ENCODE results near the gene LANCL2. TPM values are rescaled to one million over a fixed set of nuclear protein-coding genes. Genes with fewer than 3 reads are reported as not detected.

The LANCL2 gene
- total and polyA plus RNA-seq, 10 donors, result 4.7 to 13.5 (median 9.6) TPM

DNA sequence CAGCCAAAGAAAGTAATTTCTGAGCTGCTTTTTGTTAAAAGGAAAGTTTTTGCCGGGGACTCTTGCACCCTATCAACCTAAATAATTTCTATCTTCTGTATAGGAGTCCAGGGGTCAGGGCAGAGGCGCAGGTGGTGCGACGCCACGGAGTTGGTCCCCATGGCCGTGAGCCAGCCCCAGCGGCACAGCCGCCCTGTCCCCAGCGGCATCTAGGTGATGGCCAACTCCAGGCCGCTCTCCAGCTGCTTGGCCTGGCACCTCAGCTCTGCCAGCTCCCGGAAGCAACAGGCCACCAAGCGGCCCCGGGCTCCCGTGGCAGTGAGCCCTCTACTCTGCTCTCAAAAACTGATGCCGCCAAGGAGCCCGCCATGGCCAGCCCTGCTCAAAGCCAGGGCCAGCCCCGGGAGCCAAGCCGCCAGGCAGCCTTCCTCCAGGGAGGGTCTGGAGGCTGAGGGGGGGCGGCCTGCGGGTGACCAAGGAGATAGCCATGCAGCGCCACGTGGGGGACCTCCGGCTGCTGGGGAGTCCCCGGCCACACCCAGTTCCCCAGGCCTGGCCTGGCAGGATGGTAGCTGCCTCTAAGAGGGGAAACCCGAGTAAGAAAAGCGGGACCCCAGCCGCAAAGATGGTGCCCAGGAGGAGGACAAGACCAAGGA is 22.8 kb upstream of the LANCL2 start:
- no peak for DNase-seq
- Histone ChIP-seq H3K36me3 (no peaks in the 10 kb centered on the region), H3K4me1 (no peaks in the 10 kb centered on the region), H3K4me3 (no peak overlapping the region), H3K27me3 (replicated peaks in 1 of 7) (peaks cover 0 to 20% (median 6%) of the 10 kb centered on the region in 7 donors), H3K27ac (no peak overlapping the region), H3K9me3 (peaks cover 0 to 19% (median 0%) of the 10 kb centered on the region in 8 donors)
- WGBS, 5 donors, result 93 to 98% (median 94%) methylated on average over 15 to 27 of the region's 27 CpGs
- no peak for TF ChIP-seq POLR2AphosphoS5 (IDR thresholded peaks at IDR 0.05)
- TF ChIP-seq, protein P1, sequence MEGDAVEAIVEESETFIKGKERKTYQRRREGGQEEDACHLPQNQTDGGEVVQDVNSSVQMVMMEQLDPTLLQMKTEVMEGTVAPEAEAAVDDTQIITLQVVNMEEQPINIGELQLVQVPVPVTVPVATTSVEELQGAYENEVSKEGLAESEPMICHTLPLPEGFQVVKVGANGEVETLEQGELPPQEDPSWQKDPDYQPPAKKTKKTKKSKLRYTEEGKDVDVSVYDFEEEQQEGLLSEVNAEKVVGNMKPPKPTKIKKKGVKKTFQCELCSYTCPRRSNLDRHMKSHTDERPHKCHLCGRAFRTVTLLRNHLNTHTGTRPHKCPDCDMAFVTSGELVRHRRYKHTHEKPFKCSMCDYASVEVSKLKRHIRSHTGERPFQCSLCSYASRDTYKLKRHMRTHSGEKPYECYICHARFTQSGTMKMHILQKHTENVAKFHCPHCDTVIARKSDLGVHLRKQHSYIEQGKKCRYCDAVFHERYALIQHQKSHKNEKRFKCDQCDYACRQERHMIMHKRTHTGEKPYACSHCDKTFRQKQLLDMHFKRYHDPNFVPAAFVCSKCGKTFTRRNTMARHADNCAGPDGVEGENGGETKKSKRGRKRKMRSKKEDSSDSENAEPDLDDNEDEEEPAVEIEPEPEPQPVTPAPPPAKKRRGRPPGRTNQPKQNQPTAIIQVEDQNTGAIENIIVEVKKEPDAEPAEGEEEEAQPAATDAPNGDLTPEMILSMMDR (IDR thresholded peaks at IDR 0.05 in 8 of 11, conservative IDR thresholded peaks at IDR 0.05 in 3 of 11), result no peak
- no peak for TF ChIP-seq POLR2A (IDR thresholded peaks at IDR 0.05)
- intact Hi-C loops (cut with DNase I; ENCODE audit: low total_unique reads), result no loop called here

DNA sequence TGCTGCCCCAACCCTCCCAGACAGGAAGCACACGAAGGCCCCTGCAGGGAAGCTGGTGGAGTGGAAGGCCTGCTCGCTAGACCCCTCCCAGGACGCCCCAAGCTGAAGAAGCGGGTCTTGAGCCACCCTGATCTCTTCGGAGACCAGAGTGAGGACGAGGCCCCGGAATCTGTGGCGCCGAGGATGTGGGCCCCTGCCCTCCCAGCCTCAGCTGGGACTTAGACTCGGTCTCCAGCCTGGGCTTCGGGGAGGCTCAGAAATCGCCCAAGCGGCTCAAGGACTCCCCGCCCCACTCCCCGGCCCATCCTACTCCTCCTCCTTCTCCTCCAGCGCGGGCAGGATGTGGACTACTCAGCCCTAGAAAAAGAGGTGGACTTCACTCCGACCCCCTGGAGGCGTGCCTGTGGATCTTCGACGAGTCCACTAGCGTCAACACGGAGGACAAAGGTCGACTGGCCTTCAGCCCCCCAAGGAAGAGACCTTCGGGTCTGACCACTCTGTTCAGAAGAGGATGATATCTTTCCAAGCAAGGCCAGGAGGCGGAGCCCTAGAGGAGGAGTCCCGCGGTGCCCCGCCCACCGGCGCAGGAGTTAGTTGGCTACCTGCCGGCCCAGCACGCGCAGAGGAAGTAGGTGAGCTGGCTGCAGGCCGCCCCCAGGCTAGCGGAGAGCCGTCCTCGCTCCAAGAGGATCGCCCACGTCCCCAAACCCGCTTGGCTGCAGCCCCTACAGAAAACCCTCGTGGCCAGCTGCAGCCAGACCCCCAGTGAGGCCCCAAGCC is 21.9 kb upstream of the LANCL2 start:
- DNase-seq, result no peak
- intact Hi-C loops (cut with DNase I; ENCODE audit: low total_unique reads), result no loop called here

DNA sequence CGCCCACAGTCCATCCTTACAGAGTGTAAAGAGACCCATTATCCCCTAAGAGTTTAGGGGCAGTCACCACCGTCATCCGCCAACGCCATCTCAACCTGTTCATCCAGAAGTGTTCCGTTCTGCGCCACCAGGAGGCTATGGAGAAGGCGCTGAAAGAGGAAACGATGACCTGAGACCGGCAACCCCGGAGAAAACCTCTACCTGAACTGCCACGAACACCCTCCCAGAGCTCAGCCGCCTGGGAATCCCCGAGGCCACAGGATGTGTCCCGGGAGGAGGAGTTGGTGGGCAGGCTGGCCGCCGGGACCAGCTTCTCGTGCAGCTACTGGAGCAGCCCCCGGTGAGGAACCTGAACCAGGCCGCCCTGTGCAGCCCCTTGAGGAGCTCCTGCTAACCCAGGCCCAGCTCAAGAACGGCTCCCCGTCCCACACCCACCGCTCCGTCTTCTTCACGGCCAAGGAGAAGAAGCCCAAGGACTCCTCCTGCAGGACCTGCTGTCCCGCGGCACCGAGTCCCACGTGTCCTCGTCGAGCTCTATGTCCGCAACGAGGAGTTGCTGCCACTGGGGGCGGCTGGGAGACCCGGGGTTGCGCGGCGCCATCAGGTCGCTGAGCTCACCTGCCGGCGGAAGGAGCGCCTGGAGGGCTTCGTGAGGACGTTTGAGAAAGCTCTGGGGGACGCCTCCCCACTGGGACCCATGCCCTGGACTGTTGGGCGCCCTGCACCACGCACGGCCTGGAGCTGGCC is 21.1 kb upstream of the LANCL2 start:
- DNase-seq, result no peak
- Histone ChIP-seq H3K9me3 (peaks cover 0 to 19% (median 0%) of the 10 kb centered on the region in 8 donors), H3K36me3 (no peaks in the 10 kb centered on the region), H3K27me3 (replicated peaks in 1 of 7) (peaks cover 0 to 20% (median 6%) of the 10 kb centered on the region in 7 donors), H3K27ac (no peak overlapping the region), H3K4me1 (no peaks in the 10 kb centered on the region), H3K4me3 (no peak overlapping the region)
- TF ChIP-seq, protein P1 (IDR thresholded peaks at IDR 0.05 in 8 of 11, conservative IDR thresholded peaks at IDR 0.05 in 3 of 11), result no peak
- TF ChIP-seq POLR2AphosphoS5 (IDR thresholded peaks at IDR 0.05) (no peak), POLR2A (IDR thresholded peaks at IDR 0.05) (no peak)
- 90 to 93% (median 92%) methylated on average over 39 to 47 of the region's 47 CpGs for WGBS, 5 donors
- intact Hi-C loops (cut with DNase I; ENCODE audit: low total_unique reads), result no loop called here

More for the DNA sequence above, 21.9 kb upstream of the LANCL2 start:
- no peaks in the 10 kb centered on the region for H3K4me1 ChIP-seq
- no peaks in the 10 kb centered on the region for H3K36me3 ChIP-seq
- H3K9me3 ChIP-seq, result peaks cover 0 to 19% (median 0%) of the 10 kb centered on the region in 8 donors
- TF ChIP-seq POLR2A (IDR thresholded peaks at IDR 0.05) (no peak), POLR2AphosphoS5 (IDR thresholded peaks at IDR 0.05) (no peak)
- TF ChIP-seq, protein P1 (IDR thresholded peaks at IDR 0.05 in 8 of 11, conservative IDR thresholded peaks at IDR 0.05 in 3 of 11), result no peak
- H3K27ac ChIP-seq, result no peak overlapping the region
- no peak overlapping the region for H3K4me3 ChIP-seq
- 86 to 92% (median 91%) methylated on average over 22 to 42 of the region's 42 CpGs for WGBS, 5 donors
- peaks cover 0 to 20% (median 6%) of the 10 kb centered on the region in 7 donors for H3K27me3 ChIP-seq (replicated peaks in 1 of 7)
